T-cell (primary cell): ENCODE results near the gene CELA2B. TPM values are rescaled to one million over a fixed set of nuclear protein-coding genes. Genes with fewer than 3 reads are reported as not detected.
"Not testable (repeated sequence)": the region's sequence is repeated elsewhere in the genome, so short reads cannot be mapped to it uniquely, and the experiment has no call there.

Experiments used
- ATAC-seq, 4 experiments: fragments of 200-7000 bp in 3 of 4; fragments of 150-1000 bp in 1 of 4; cut with Tn5 transposase; replicated peaks in 1 of 4; 1 replicate in 3 of 4; 2 replicates in 1 of 4; pipeline ENCODE4 v1.10.0; 2021; ENCODE audit warnings: moderate library complexity in 3 of 4, mild to moderate bottlenecking in 2 of 4, moderate number of reproducible peaks in 1 of 4
- CTCF ChIA-PET, 2 donors: fragments of 300-600 bp; sonication (Branson Sonifier 250); formaldehyde crosslinking; loops; one replicate each; lab custom pipeline; 2022; ENCODE audit warnings: antibody characterized with exemption in 2 of 2; lab: Charles Lee
- POLR2A ChIA-PET, 2 donors: fragments of 300-600 bp; sonication (Branson Sonifier 250); formaldehyde crosslinking; loops; one replicate each; lab custom pipeline; 2022; ENCODE audit warnings: antibody characterized with exemption in 2 of 2; lab: Charles Lee
- DNase-seq, 35 experiments: peaks; one replicate each; pipeline versions ENCODE4 v3.0.0 to v3.0.0-alpha.2; 2013 to 2023
- H3K27ac ChIP-seq: one replicate; pipeline ENCODE4 v1.5.1; 2013; ENCODE audit warnings: low read length
- H3K27me3 ChIP-seq, 2 experiments: replicated peaks in 1 of 2; 1 replicate in 1 of 2; 2 replicates in 1 of 2; pipeline versions ENCODE4 v1.6.1 to v1.7.0; 2013; ENCODE audit warnings: low read length in 1 of 2, mixed read lengths in 1 of 2; ENCODE audit not compliant: control insufficient read depth in 2 of 2, insufficient read depth in 2 of 2; ENCODE audit errors: extremely low read depth in 1 of 2
- H3K36me3 ChIP-seq, 2 donors: 1 replicate in 1 of 2; 2 replicates in 1 of 2; pipeline versions ENCODE4 v1.6.1 to v1.7.0; 2013; ENCODE audit warnings: low read length in 1 of 2; ENCODE audit not compliant: control insufficient read depth in 2 of 2, insufficient read depth in 1 of 2; ENCODE audit errors: extremely low read depth in 1 of 2
- H3K4me1 ChIP-seq, 2 experiments: 1 replicate in 1 of 2; 2 replicates in 1 of 2; pipeline versions ENCODE4 v1.6.1 to v1.7.0; 2013; ENCODE audit warnings: low read length in 2 of 2, mixed read lengths in 1 of 2; ENCODE audit not compliant: insufficient read depth in 2 of 2, control insufficient read depth in 1 of 2; ENCODE audit errors: extremely low read depth in 1 of 2
- H3K4me3 ChIP-seq, 2 donors: 1 replicate in 1 of 2; 2 replicates in 1 of 2; pipeline versions ENCODE4 v1.5.1 to v1.7.0; 2013; ENCODE audit warnings: mild to moderate bottlenecking in 2 of 2, low read length in 1 of 2, moderate library complexity in 1 of 2; ENCODE audit not compliant: control insufficient read depth in 1 of 2; ENCODE audit errors: extremely low read depth in 1 of 2
- H3K9me3 ChIP-seq: 2 replicates; pipeline ENCODE4 v1.7.0; 2013
- H3K27ac Mint-ChIP-seq, 2 donors: one replicate each; pipeline ENCODE4 v1.8.0; 2020 to 2021; ENCODE audit warnings: mild to moderate bottlenecking in 2 of 2, mixed read lengths in 2 of 2
- H3K27me3 Mint-ChIP-seq, 2 donors: one replicate each; pipeline ENCODE4 v1.8.0; 2021 to 2022; ENCODE audit warnings: mixed read lengths in 2 of 2
- H3K36me3 Mint-ChIP-seq: one replicate; pipeline ENCODE4 v1.8.0; 2021; ENCODE audit warnings: mixed read lengths
- H3K4me1 Mint-ChIP-seq, 3 donors: one replicate each; pipeline ENCODE4 v1.8.0; 2020 to 2022; ENCODE audit warnings: mixed read lengths in 3 of 3, mild to moderate bottlenecking in 1 of 3
- H3K4me3 Mint-ChIP-seq, 3 donors: one replicate each; pipeline ENCODE4 v1.8.0; 2020 to 2022; ENCODE audit warnings: mild to moderate bottlenecking in 3 of 3, mixed read lengths in 3 of 3, moderate library complexity in 3 of 3
- H3K9me3 Mint-ChIP-seq, 3 donors: one replicate each; pipeline ENCODE4 v1.8.0; 2020 to 2022; ENCODE audit warnings: mixed read lengths in 3 of 3
- WGBS: methylation state at CpG from one replicate; pipeline ENCODE4 v1.1.5; 2013; ENCODE audit warnings: missing lambda C conversion rate; ENCODE audit not compliant: insufficient coverage; 5-methylcytosine and 5-hydroxymethylcytosine counted together
- total RNA-seq, 35 experiments: library from RNA in 6 of 35; stranded (reverse) in 6 of 35; fragments of 120-200 nt in 1 of 35; gene quantifications; one replicate each; pipeline versions ENCODE4 v1.2.1 to v1.2.4 and lab custom pipeline; 2013 to 2026

CELA2B gene
- total RNA-seq, 5 donors from 2014 or later (not counting 1 experiment from before 2014, with no cell fraction given): 0.30 to 0.41 TPM; not detected in 3

GRCh38 chr1:15456313-15456954, 19.5 kb upstream of the CELA2B start, which contains the start of gene CELA2A:
Gene CELA2A, plus strand, starts transcription at chr1:15456732. Its CDS starts 22 bp downstream, at chr1:15456754.
- H3K9me3 ChIP-seq: no peaks in the 10 kb centered on the region
- Mint-ChIP-seq H3K4me3 (no peak within 1 kb of the TSS), H3K36me3 (no peaks in the 10 kb centered on the region), H3K9me3 (no peaks in the 10 kb centered on the region), H3K4me1 (no peaks in the 10 kb centered on the region), H3K27me3 (peaks cover 15 to 17% of the 10 kb centered on the region in 2 donors), H3K27ac (no peak within 1 kb of the TSS)
- DNase-seq (no peak), ATAC-seq (no peak)
- POLR2A ChIA-PET: no interaction called here
- no peak within 1 kb of the TSS for H3K27ac ChIP-seq
- no peaks in the 10 kb centered on the region for H3K4me1 ChIP-seq
- H3K4me3 ChIP-seq: no peak within 1 kb of the TSS
- peaks cover 0 to 15% of the 10 kb centered on the region in 2 experiments for H3K27me3 ChIP-seq
- CTCF ChIA-PET: no interaction called here
- no peaks in the 10 kb centered on the region for H3K36me3 ChIP-seq
- 100% methylated on average over 1 of the region's 8 CpGs for WGBS

- POLR2A ChIA-PET: no interaction called here
- CTCF ChIA-PET: no interaction called here
- no peaks in the 10 kb centered on the region for H3K36me3 ChIP-seq
- no peak overlapping the region for H3K4me3 Mint-ChIP-seq
- H3K36me3 Mint-ChIP-seq: no peaks in the 10 kb centered on the region
- DNase-seq (no peak), ATAC-seq (no peak)
- WGBS: no CpG with 5 or more reads among the region's 2 CpGs
- H3K27ac ChIP-seq: no peak overlapping the region
- no peak overlapping the region for H3K27ac Mint-ChIP-seq
- peaks cover 0 to 8% of the 10 kb centered on the region in 2 experiments for H3K27me3 ChIP-seq
- H3K27me3 Mint-ChIP-seq: peaks cover 15 to 17% of the 10 kb centered on the region in 2 donors
- H3K4me1 ChIP-seq: no peaks in the 10 kb centered on the region
- H3K9me3 Mint-ChIP-seq: no peaks in the 10 kb centered on the region
- H3K4me3 ChIP-seq: no peak overlapping the region
- H3K9me3 ChIP-seq: no peaks in the 10 kb centered on the region
- H3K4me1 Mint-ChIP-seq: no peaks in the 10 kb centered on the region
These were observed 18.3 kb upstream of the CELA2B start for GRCh38 chr1:15457585-15457984.

- H3K27ac Mint-ChIP-seq, H3K4me3 Mint-ChIP-seq, POLR2A ChIA-PET, H3K4me3 ChIP-seq, H3K4me1 ChIP-seq, H3K27ac ChIP-seq, ATAC-seq, H3K9me3 ChIP-seq, CTCF ChIA-PET, H3K27me3 ChIP-seq, H3K4me1 Mint-ChIP-seq, DNase-seq, H3K36me3 ChIP-seq, H3K9me3 Mint-ChIP-seq, H3K36me3 Mint-ChIP-seq: not testable (repeated sequence)
- WGBS: 40% methylated on average over 1 of the region's 4 CpGs
- peaks cover 15 to 17% of the 10 kb centered on the region in 2 donors for H3K27me3 Mint-ChIP-seq
These were observed 17.5 kb upstream of the CELA2B start for GRCh38 chr1:15458388-15458787.

- Mint-ChIP-seq H3K4me1 (no peaks in the 10 kb centered on the region), H3K4me3 (no peak overlapping the region), H3K27me3 (peaks cover 15 to 24% of the 10 kb centered on the region in 2 donors), H3K36me3 (no peaks in the 10 kb centered on the region), H3K9me3 (no peaks in the 10 kb centered on the region), H3K27ac (no peak overlapping the region)
- CTCF ChIA-PET: no interaction called here
- no peak for DNase-seq
- peaks cover 0 to 3% of the 10 kb centered on the region in 2 experiments for H3K27me3 ChIP-seq
- H3K36me3 ChIP-seq: no peaks in the 10 kb centered on the region
- H3K27ac ChIP-seq: no peak overlapping the region
- H3K9me3 ChIP-seq: no peaks in the 10 kb centered on the region
- POLR2A ChIA-PET: no interaction called here
- WGBS: 90% methylated on average over 2 of the region's 10 CpGs
- H3K4me3 ChIP-seq: no peak overlapping the region
- no peaks in the 10 kb centered on the region for H3K4me1 ChIP-seq
- ATAC-seq: no peak
These were observed 15.9 kb upstream of the CELA2B start for GRCh38 chr1:15459771-15460707.

GRCh38 chr1:15460708-15461095, 15.2 kb upstream of the CELA2B start:
- no peaks in the 10 kb centered on the region for H3K4me1 ChIP-seq
- no peaks in the 10 kb centered on the region for H3K9me3 ChIP-seq
- no peak for ATAC-seq
- H3K27ac ChIP-seq: no peak overlapping the region
- H3K27ac Mint-ChIP-seq: no peak overlapping the region
- no peaks in the 10 kb centered on the region for H3K36me3 ChIP-seq
- 27% methylated on average over 2 of the region's 9 CpGs for WGBS
- H3K4me3 Mint-ChIP-seq: no peak overlapping the region
- no peaks in the 10 kb centered on the region for H3K36me3 Mint-ChIP-seq
- H3K4me1 Mint-ChIP-seq: no peaks in the 10 kb centered on the region
- H3K27me3 Mint-ChIP-seq: peaks cover 12 to 28% of the 10 kb centered on the region in 2 donors
- DNase-seq: no peak
- H3K4me3 ChIP-seq: no peak overlapping the region
- CTCF ChIA-PET: no interaction called here
- H3K9me3 Mint-ChIP-seq: no peaks in the 10 kb centered on the region
- POLR2A ChIA-PET: no interaction called here
- H3K27me3 ChIP-seq: peaks cover 0 to 4% of the 10 kb centered on the region in 2 experiments

GRCh38 chr1:15463064-15463800, 12.7 kb upstream of the CELA2B start:
- peaks cover 0 to 17% of the 10 kb centered on the region in 2 donors for H3K27me3 Mint-ChIP-seq
- WGBS: 93% methylated on average over 2 of the region's 15 CpGs
- H3K9me3 Mint-ChIP-seq, ATAC-seq, H3K4me1 ChIP-seq, H3K27me3 ChIP-seq, DNase-seq, CTCF ChIA-PET, H3K36me3 ChIP-seq, H3K4me3 ChIP-seq, H3K36me3 Mint-ChIP-seq, H3K4me3 Mint-ChIP-seq, H3K27ac Mint-ChIP-seq, H3K27ac ChIP-seq, H3K4me1 Mint-ChIP-seq, H3K9me3 ChIP-seq, POLR2A ChIA-PET: not testable (repeated sequence)
